DOHH2 (cell line): ENCODE data around the gene ASXL1.
A peak's percentile ranks its signal among the peaks of the same experiment; 100 is the strongest.
"Not testable (repeated sequence)": the region's sequence is repeated elsewhere in the genome, so short reads cannot be mapped to it uniquely, and the experiment has no call there.

Source experiments
- H3F3A ChIP-seq: fragments of 200-600 bp; sonication (generic), shearing (Covaris generic); 2 replicates; pipeline ENCODE4 v1.6.0; 2016; ENCODE audit warnings: antibody characterized with exemption, mild to moderate bottlenecking; ENCODE audit not compliant: control insufficient read depth, insufficient read depth
- H3K27ac ChIP-seq: fragments of 200-600 bp; sonication (generic); 2 replicates; pipeline ENCODE4 v1.5.1; 2014; ENCODE audit warnings: low read depth, mild to moderate bottlenecking, low read length, moderate library complexity
- H3K27me3 ChIP-seq: fragments of 200-600 bp; sonication (generic); 2 replicates; pipeline ENCODE4 v1.6.1; 2014; ENCODE audit warnings: mild to moderate bottlenecking, low read length, mixed read lengths; ENCODE audit not compliant: control insufficient read depth
- H3K36me3 ChIP-seq: fragments of 200-600 bp; sonication (generic); 2 replicates; pipeline ENCODE4 v1.6.1; 2014; ENCODE audit warnings: mild to moderate bottlenecking, low read length, moderate library complexity, mixed read lengths; ENCODE audit not compliant: control insufficient read depth
- H3K4me1 ChIP-seq: fragments of 200-600 bp; sonication (generic); 2 replicates; pipeline ENCODE4 v1.6.1; 2014; ENCODE audit warnings: mild to moderate bottlenecking, low read length, mixed read lengths; ENCODE audit not compliant: control insufficient read depth
- H3K4me2 ChIP-seq: fragments of 200-600 bp; sonication (generic); 2 replicates; pipeline ENCODE4 v1.6.0; 2014; ENCODE audit warnings: mild to moderate bottlenecking, low read length, moderate library complexity
- H3K4me3 ChIP-seq: fragments of 200-600 bp; sonication (generic); 2 replicates; pipeline ENCODE4 v1.5.1; 2014; ENCODE audit warnings: mild to moderate bottlenecking, low read length, mixed read lengths
- H3K79me2 ChIP-seq: fragments of 200-600 bp; sonication (generic); 2 replicates; pipeline ENCODE4 v1.6.1; 2014; ENCODE audit warnings: mild to moderate bottlenecking, low read length, mixed read lengths; ENCODE audit not compliant: control insufficient read depth
- H3K9me2 ChIP-seq: fragments of 200-600 bp; sonication (generic); replicated peaks from 2 replicates; pipeline ENCODE4 v1.6.1; 2014; ENCODE audit warnings: mild to moderate bottlenecking, low read length, mixed read lengths; ENCODE audit not compliant: control insufficient read depth
- H3K9me3 ChIP-seq: fragments of 200-600 bp; sonication (generic); 2 replicates; pipeline ENCODE4 v1.6.1; 2014; ENCODE audit warnings: antibody characterized with exemption, low read length, mixed read lengths; ENCODE audit not compliant: control insufficient read depth, insufficient read depth
- H4K20me1 ChIP-seq: fragments of 200-600 bp; sonication (generic); 2 replicates; pipeline ENCODE4 v1.6.0; 2014; ENCODE audit warnings: low read depth, mild to moderate bottlenecking, antibody characterized with exemption, low read length, moderate library complexity; ENCODE audit not compliant: control insufficient read depth, insufficient read depth
- CTCF ChIP-seq: fragments of 200-600 bp; sonication (generic); IDR thresholded peaks from one replicate; pipeline ENCODE4 v1.5.1; 2014; ENCODE audit warnings: antibody characterized with exemption, mild to moderate bottlenecking, low read depth, low read length; ENCODE audit not compliant: poor library complexity, severe bottlenecking
- EZH2phosphoT487 ChIP-seq: fragments of 200-600 bp; sonication (generic); IDR thresholded peaks from 2 replicates; pipeline ENCODE4 v1.6.1; 2017; ENCODE audit warnings: borderline replicate concordance, mild to moderate bottlenecking, antibody characterized with exemption, low read length, moderate library complexity, mixed read lengths

Gene ASXL1

DNA sequence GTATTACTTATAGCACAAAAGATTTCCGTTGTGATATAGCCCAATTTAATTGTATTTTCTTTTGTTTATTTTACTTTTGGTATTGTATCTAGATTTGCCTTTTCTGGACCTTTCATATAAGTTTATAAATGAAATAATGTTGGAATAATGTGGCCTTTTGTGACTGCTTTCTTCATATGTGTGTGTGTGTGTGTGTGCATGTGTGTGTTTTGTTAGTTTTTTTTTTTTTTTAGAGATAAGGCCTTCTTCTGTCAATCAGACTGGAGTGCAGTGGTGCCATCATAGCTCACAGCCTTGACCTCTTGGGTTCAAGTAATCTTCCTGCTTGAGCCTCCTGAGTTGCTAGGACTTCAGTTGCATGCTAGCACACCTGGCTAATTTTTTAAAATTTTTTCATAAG, 37.8 kb upstream of the ASXL1 start:
- no peaks in the 10 kb centered on the region for H3K27me3 ChIP-seq
- peaks cover 47% of the 10 kb centered on the region for H3K36me3 ChIP-seq
- H3K4me1 ChIP-seq: peaks cover 16% of the 10 kb centered on the region
- no peaks in the 10 kb centered on the region for H3K9me3 ChIP-seq
- no peaks in the 10 kb centered on the region for H4K20me1 ChIP-seq
- H3K27ac ChIP-seq: no peak overlapping the region
- TF ChIP-seq EZH2phosphoT487 (no peak), CTCF (no peak)
- H3K9me2 ChIP-seq: no peaks in the 10 kb centered on the region
- no peak overlapping the region for H3K4me3 ChIP-seq
- H3F3A ChIP-seq: peaks cover 14% of the 10 kb centered on the region; the same call in 1 of the 2 replicates
- no peaks in the 10 kb centered on the region for H3K79me2 ChIP-seq
- H3K4me2 ChIP-seq: no peak overlapping the region

- 0 out of 2 replicates have a peak overlapping the region, but pooled peaks have one; percentile 20 for H3K27ac ChIP-seq
- H3F3A ChIP-seq: peaks cover 14% of the 10 kb centered on the region; the same call in 1 of the 2 replicates
- no peaks in the 10 kb centered on the region for H3K9me3 ChIP-seq
- peaks cover 44% of the 10 kb centered on the region for H3K36me3 ChIP-seq
- H4K20me1 ChIP-seq: no peaks in the 10 kb centered on the region
- H3K4me3 ChIP-seq: no peak overlapping the region
- H3K4me1 ChIP-seq: peaks cover 16% of the 10 kb centered on the region
- H3K27me3 ChIP-seq: no peaks in the 10 kb centered on the region
- TF ChIP-seq CTCF: no peak
- TF ChIP-seq EZH2phosphoT487: no peak
- no peaks in the 10 kb centered on the region for H3K9me2 ChIP-seq
- H3K79me2 ChIP-seq: no peaks in the 10 kb centered on the region
- peak overlapping the region; percentile 2; the same call in 1 of the 2 replicates for H3K4me2 ChIP-seq
Measured at GRCh38 chr20:32321390-32321789, 36.7 kb upstream of the ASXL1 start.

DNA sequence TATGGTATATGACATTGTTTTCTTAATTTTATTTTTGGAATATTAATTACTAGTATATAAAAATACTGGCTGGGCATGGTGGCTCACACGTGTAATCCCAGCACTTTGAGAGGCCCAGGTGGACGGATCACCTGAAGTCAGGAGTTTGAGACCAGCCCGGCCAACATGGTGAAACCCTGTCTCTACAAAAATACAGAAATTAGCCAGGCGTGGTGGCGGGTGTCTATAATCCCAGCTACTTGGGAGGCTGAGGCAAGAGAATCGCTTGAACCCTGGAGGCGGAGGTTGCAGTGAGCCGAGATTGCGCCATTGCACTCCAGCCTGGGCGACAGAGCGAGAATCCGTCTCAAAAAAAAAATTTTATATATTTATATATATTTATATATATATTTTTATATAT, 35.9 kb upstream of the ASXL1 start:
- H3K9me3 ChIP-seq, H3K27me3 ChIP-seq, H4K20me1 ChIP-seq, H3K79me2 ChIP-seq, H3K27ac ChIP-seq, H3K4me2 ChIP-seq, H3K9me2 ChIP-seq, H3K4me3 ChIP-seq: not testable (repeated sequence)
- Histone ChIP-seq H3K4me1 (peaks cover 16% of the 10 kb centered on the region), H3K36me3 (peaks cover 44% of the 10 kb centered on the region), H3F3A (peaks cover 13% of the 10 kb centered on the region; the same call in 1 of the 2 replicates)

DNA sequence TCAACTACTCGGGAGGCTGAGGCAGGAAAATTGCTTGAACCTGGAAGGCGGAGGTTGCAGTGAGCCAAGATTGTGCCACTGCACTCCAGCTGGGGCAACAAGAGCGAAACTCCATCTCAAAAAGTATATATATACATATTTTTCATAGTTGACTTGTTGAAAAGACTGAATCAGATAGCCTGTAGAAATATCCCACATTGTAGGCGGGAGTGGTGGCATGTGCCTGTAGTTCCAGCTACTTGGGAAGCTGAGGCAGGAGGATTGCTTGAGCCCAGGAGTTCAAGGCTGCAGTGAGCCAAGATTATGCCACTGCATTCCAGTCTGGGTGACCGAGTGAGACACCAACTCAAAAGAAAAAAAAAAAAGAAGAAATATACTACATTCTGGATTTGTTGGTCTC, 34.4 kb upstream of the ASXL1 start:
- H3K27ac ChIP-seq, H3K4me3 ChIP-seq, H3K79me2 ChIP-seq, H4K20me1 ChIP-seq, H3K4me2 ChIP-seq, H3K9me3 ChIP-seq, H3K27me3 ChIP-seq, H3K9me2 ChIP-seq: not testable (repeated sequence)
- H3K4me1 ChIP-seq: peaks cover 16% of the 10 kb centered on the region
- H3F3A ChIP-seq: peaks cover 10% of the 10 kb centered on the region; the same call in 1 of the 2 replicates
- peaks cover 38% of the 10 kb centered on the region for H3K36me3 ChIP-seq
